Ramos (cell line): ENCODE results near the gene WFIKKN2.

Experiments
- in situ Hi-C: fragments of 300-500 bp; cut with MboI; formaldehyde crosslinking; loops from one replicate; pipeline ENCODE4 v1.14.3; 2022; ENCODE audit warnings: low sequenced_read_pairs; ENCODE audit not compliant: unreplicated experiment

The WFIKKN2 gene

DNA sequence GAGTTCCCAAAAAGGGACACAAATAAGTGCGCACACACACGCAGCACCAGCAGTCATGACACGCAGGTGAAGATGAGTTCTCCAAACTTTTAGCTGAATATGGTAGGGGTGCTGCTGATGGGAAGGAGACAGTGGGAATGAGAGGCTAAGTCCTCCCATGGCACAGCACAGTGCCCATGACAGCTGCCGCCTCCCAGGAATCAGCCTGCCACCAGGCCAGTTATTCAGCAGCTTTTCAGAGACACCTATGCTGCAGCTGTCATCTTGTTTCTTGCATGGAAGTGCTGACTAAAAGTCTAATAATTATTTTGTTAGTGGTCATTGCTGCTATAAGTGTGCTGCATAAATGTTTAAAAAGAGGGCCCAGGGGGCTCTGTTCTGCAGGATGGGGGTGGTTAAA is 12.2 kb downstream of the WFIKKN2 start:
- in situ Hi-C loops = no loop called here

DNA sequence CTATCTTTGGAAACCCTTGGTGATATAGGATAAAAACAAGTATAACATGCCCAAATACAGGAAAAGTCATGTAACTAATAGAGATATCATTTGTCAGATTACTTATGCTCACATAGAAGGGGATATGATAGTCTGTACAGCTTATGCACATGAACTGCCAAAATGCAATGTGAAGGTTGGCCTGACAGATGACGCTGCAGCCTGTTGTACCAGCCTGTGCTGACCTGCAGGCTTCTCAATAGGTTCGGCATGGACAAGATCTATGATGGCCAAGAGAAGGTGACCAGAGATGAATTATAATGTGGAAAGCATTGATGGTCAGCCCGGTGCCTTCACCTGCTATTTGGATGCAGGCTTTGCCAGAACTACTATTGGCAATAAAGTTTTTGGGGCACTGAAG is 12.7 kb downstream of the WFIKKN2 start:
- in situ Hi-C loops = no loop called here

DNA sequence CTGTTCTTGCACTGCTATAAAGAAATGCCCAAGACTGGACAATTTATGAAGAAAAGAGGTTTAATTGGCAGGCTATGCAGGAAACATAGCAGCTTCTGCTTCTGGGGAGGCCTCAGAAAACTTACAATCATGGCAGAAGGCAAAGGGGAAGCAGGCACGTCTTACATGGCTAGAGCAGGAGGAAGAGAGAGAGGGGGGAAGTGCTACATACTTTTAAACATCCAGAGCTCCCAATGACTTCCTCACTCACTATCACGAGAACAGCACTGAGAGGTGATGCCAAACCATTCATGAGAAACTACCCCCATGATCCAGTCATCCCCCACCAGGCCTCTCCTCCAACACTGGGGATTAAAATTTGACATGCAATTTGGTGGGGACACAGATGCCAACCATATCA is 13.3 kb downstream of the WFIKKN2 start:
- in situ Hi-C loops = no loop called here

DNA sequence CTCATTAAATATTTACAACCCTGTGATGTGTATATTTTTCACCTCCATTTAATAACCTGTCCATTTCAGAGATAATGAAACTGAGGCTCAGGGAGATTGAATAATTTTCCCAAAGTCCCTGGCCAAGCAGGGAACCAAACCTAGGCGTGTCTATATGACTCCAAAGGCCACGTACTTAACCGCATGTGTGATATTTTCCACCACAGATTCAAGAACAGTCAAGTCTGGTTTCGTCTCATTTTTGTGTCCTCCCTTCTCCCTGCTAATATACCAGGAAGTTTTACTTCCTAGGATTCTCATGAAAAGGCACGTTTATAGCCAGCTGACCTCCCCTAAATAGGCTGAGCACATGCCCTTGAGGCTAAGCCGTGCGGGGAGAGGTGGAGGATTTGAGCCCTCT is 15.3 kb downstream of the WFIKKN2 start:
- in situ Hi-C loops = loop anchor here (25.0 kb wide), 1 partner anchor 312 kb away; the partner anchor contains the start of genes NME1 and NME2

DNA sequence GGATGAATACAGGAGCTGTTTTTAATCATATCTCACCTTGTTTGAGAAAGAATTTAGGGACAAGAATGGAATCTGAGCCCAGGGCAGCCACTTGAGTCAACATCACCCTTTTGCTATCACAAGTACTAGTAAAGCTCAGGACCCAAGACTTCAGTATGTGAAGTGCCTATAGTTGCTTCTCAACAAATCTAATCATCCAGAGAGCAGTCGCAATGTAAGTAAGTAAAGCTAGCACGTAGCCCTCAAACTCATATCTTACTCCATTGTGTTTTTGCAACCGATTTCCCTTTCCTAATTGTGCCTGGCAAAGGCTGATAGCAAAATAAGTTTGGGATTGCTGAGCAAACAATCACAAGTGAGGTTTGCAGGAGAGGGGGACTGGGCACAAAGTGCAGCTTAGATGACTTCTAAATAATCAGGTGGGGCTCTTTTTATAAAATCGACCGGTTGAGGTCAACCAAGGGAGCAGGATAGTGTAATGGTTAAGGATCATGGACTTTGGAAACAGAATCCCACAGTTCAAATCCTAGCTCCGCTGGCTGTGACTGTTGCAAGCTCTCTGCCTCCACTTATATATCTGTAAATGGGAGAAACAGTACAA is 17.7 kb downstream of the WFIKKN2 start:
- in situ Hi-C loops = loop anchor here (25.0 kb wide), 1 partner anchor 309 kb away; the partner anchor contains the start of genes NME1 and NME2

DNA sequence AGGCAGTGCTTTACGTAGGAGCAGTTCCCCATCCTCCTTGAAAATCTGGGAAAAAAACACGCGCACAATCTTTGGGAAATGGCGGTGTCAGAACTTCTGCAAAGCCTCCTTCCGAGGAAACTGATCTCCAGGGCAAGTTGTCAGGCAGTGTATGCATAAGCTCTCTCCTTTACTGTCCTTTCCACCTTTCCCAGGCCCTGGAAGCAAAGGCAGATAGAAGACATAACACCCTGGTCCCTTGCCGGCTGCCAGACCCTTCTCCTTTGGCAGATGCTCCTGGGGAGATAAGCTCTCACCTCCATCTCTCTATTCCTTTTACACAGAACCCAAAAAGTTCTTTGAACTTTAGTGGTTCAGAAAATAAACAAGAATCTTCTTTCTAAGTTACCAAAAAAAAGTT is 18.4 kb downstream of the WFIKKN2 start:
- in situ Hi-C loops = loop anchor here (25.0 kb wide), 1 partner anchor 309 kb away; the partner anchor contains the start of genes NME1 and NME2

DNA sequence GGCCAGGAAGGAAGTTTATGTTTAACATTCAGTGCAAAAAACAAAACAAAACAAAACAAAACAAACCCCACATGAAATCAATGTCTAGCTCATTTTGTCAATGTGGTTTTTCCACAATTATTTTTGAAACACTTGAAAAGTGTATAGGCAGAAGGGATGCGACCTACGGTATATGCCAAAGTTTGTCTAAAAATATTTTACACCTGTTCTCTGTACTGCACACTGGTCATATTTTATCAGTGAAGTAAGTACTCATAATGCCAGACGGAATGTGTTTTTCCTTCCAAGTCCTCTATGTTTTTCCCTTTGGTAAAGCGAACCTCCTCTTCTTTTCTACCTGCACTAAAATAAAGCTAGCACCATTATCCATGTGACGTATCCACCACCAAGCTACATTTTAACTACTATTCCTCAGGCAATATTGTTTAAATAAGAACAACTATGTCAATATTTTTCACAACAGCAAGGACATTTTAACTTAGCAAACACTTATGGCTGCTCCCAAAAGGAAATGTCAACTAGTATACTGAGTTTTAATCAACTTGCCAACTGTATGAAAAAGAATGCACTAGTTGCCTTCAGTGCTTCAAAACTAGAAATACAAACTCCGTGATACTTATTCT is 20.4 kb downstream of the WFIKKN2 start:
- in situ Hi-C loops = loop anchor here (25.0 kb wide), 1 partner anchor 306 kb away; the partner anchor contains the start of genes NME1 and NME2

DNA sequence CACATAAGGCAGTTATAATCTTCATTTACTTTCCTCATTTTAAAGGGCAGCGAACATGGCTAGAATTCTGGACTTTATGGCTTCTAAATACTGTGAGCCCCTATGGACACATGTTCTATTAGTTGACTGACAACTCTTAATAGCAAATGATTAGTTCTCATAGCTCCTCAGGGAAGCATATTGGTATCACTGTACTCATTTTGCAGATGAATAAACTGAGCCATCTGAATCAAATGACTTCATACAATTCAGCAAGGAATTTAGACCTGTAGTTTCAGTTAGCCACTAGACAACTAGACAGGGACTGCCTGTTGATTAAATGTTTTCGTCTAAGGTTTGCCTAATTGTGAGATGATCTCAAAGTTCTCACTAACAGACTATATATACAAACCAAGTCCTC is 21.0 kb downstream of the WFIKKN2 start:
- in situ Hi-C loops = loop anchor here (25.0 kb wide), 1 partner anchor 306 kb away; the partner anchor contains the start of genes NME1 and NME2

DNA sequence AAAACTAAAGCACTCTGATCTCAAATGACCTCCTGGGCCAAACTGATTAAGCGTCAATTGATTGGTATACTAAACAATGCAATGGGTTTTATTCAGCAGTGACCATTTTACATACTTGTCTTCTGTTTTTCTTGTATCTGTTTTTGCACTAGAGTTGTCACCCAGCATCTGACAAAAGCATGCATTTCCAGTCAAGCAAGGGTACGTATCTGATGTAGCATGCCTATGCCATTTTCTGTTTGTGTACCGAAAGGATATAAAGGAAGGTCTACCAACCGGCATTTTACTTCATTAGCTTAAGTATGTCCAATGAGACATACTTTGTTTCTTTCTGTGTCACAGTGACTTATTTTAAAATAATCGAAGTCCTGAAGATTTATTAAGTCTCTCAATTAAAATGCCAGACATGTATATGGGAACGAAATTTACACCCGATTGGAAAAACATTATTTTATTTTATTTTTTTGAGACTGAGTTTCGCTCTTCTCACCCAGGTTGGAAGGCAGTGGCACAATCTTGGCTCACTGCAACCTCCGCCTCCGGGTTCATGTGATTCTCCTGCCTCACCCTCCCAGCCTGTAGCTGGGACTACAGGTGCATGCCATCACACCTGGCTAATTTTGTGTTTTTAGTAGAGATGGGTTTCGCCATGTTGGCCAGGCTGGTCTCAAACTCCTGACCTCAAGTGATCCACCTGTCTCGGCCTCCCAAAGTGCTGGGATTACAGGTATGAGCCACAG is 23.3 kb downstream of the WFIKKN2 start:
- in situ Hi-C loops = loop anchor here (25.0 kb wide), 1 partner anchor 304 kb away; the partner anchor contains the start of genes NME1 and NME2

DNA sequence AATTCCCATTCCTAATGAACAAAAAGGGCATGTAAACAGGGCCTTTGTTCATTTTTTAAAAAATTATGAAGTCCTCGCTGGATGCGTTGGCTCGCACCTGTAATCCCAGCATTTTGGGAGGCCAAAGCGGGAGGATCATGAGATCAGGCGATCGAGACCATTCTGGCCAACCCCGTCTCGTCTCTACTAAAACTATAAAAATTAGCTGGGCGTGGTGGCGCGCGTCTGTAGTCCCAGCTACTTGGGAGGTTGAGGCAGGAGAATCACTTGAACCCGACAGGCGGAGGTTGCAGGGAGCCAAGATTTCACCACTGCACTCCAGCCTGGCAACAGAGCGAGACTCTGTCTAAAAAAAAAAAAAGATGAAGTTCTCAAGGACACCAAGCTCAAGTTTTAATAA is 24.3 kb downstream of the WFIKKN2 start:
- in situ Hi-C loops = loop anchor here (25.0 kb wide), 1 partner anchor 303 kb away; the partner anchor contains the start of genes NME1 and NME2

DNA sequence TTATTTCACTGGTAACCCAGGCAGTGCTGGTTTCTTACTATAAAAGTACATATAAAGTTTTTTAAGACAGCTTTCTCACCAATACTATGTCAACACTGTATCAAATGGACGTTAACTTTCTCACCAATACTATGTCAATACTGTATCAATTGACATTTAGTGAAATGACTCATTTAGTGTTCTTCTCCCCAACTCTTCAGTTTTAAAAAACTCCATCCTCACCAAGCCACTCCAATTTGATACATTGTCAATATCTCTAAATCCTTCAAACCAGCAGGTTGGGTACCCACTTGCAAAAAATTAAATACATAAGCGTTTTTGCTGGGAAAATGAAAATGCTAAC is 25.9 kb downstream of the WFIKKN2 start:
- in situ Hi-C loops = loop anchor here (25.0 kb wide), 1 partner anchor 301 kb away; the partner anchor contains the start of genes NME1 and NME2

DNA sequence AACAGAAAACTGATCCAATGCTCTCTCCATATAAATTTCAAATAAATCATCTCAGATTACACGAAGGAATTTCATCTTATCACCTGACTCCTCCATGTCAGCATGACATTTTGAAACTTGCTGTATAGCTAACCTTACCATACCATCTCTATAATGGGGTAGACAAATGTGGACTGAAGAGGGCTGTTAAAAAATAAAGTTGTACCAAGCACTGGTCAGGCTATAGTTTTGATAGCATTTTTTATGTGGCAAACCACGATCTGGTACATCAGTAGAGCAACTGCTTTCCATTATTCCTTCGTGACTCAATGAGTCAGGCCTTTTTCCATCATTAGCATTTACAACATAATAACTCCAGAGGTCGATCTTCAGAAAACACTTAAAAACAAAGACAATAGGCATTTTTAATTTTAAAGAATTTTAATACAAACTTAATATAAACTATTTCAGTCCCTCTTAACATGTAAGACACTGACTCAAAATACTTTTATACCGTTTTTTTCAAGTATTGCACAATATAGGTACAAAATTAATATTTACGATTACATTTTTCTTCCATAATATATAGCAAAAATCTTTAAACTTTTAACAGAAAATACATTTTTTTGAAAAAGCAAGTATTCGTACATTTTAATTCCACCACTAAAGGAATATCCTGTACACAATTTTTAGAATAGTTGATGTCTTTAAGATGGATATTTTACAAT is 26.6 kb downstream of the WFIKKN2 start:
- in situ Hi-C loops = loop anchor here (25.0 kb wide), 1 partner anchor 300 kb away; the partner anchor contains the start of genes NME1 and NME2

DNA sequence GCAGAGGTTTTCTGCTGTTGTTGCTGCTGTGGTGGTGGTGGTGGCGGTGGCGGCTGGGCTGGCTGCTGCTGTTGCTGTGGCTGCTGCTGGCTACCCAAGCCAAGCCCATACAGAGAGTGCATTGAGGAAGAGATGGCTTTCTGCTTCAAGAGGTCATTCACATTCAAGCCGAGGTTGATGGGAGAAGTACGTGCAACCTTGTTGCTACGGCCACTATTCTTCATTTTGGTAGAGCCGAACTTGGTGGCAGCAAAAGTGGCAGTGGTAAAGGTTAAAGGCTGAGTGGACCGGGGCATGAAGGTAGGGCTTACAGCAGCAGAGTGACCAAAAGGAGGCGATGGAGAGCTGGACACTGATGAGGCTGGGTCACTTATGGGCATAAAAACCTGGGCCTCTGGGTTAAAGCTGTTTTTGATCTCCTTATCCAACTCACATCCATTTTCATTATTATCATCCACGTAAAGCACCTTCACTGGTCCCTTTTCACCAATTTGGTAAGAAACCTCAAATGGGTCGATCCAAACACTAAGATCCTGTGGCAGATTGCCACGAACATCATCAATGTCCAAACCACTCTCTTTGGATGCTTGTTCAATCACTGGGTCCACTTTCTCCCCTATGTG is 27.9 kb downstream of the WFIKKN2 start:
- in situ Hi-C loops = loop anchor here (25.0 kb wide), 1 partner anchor 299 kb away; the partner anchor contains the start of genes NME1 and NME2

DNA sequence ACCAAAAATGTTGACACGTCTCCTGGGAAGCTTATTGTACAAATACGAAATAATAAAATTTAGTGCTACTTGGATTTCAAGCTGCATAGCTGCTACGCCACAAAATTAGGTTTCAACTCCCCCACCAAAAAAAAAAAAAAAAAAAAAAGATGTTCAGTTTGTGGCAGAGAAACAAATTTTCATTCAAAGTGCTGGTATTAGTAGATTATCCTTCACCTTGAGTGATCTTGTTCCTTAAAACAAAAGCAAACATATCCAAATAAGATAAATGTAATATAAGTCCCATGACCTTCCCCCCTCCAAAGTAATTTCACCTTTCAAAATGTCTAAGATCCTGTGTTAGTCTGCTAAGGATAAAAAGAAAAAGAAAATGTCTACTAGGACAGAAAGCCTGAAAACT is 28.5 kb downstream of the WFIKKN2 start:
- in situ Hi-C loops = loop anchor here (25.0 kb wide), 1 partner anchor 298 kb away; the partner anchor contains the start of genes NME1 and NME2

DNA sequence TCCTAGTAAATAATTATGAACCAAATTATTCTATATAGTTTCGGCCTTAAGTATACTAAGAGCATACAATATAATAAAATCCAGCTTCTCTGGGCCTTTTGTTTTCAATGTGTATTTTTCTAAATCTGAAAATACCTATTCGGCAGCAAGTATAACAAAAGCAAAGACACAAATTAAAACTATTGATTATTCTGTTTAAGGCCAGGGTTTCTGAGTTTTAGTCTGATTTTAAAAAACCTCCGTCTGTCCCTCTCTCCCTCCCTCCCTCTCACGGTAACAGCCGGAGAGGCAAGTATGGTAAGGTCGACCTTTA is 29.3 kb downstream of the WFIKKN2 start:
- in situ Hi-C loops = loop anchor here (25.0 kb wide), 1 partner anchor 298 kb away; the partner anchor contains the start of genes NME1 and NME2

DNA sequence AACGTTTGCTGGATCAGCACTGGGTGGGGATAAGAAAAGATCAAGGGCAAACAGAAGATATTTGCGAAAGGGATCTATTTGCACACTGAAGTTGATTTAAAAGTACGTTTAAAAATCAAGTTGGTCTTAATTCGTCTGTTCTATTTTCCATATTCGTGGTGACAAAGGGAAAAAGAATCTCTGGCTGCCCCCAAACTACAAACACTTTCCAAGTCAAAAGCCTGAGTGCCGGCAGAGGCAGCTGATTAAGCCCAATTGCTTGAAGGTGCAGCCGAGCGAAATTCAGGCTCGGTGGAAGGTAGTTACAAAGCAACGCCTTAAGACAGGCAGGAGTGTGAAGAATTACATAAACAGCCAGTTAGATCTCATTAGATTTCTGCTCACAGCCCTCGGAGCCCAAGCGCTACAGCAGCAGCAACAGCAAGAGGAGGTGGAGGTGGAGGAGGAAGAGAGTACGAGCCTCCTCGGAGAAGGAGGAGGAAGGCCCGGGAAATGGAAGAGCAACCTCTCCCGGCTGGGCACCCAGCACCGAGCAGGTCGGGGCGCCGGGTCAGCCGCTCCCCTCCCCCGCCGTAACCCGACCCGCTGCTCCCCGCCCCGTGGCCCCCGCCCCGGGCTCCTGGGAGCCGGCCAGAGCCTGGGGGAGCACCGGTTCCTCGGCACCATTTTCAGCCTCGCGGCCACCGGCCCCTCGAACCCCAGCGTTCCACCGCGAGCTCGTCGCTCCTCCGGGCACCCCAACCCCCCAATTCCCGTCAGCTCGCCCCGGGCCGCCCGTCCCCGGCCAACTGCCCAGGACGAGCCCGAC is 29.9 kb downstream of the WFIKKN2 start:
- in situ Hi-C loops = loop anchor here (25.0 kb wide), 1 partner anchor 297 kb away; the partner anchor contains the start of genes NME1 and NME2

DNA sequence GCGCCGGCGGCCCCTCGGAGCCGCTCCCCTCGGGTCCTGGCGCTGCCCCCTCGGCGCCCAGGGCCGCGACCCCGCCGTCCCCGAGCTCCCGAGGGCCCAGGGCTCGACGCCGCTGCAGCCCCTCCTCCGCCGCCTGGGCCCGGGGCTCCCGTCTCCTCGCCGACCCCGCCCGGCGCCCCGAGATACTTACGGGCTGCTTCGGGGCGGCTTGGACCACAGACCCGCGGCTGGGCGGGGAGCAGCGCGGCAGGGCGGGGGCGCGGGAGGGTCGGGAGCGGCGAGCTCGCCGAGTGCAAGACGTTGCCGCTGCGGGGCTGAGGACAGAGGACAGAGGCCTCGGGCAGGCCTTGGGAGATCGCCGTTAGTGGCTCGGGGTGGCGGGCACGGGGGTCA is 30.5 kb downstream of the WFIKKN2 start:
- in situ Hi-C loops = loop anchor here (25.0 kb wide), 1 partner anchor 296 kb away; the partner anchor contains the start of genes NME1 and NME2

DNA sequence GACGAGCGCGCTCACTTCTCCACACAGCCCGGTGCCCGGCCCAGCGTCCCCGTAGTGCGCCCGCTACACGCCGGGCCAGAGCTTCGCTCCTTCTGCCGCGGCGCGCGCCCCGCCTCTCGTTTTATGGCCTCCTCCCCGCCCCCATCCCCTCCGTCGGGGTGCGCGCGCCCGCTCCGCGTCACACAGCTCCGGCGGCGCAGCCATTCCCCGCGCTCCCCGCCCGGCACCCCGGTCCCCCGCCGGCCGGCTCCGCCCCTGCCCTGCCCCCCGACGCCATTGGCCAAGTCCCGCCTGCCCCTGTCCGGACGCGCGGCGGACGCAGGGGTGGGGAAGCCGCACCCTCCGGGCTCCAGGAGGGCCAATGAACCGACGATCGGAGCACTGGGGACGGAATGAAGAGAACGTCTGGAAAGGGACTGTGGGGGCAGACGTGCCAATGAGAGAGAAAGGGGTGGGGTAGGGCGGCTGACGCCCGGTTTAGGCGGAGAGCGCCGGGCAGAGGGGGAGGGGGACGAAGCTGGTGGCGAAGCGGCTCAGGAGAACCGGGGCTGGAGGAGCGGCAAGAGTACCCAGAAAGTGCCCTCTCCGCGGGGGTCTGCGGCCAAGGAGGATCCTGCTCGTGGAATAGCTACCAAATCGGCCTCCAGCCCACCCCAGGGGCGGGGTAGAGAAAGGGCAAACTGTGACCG is 31.0 kb downstream of the WFIKKN2 start, which contains the start of gene TOB1:
Gene TOB1 (minus strand): TSS at position 94 of the 689 bp plus-strand sequence. CDS start 2,337 bp downstream, outside the sequence.
- in situ Hi-C loops = loop anchor here (25.0 kb wide), 1 partner anchor 296 kb away; the partner anchor contains the start of genes NME1 and NME2
